Measurements from ENCODE around the gene CAMKMT. TPM values are rescaled to one million over a fixed set of nuclear protein-coding genes. Genes with fewer than 3 reads are reported as not detected.

The CAMKMT gene
- total RNA-seq, 3 donors from 2014 or later (not counting 1 experiment from before 2014, with no cell fraction given) = 18.1 to 25.0 (median 20.6) TPM

- H3K27me3 Mint-ChIP-seq (ENCODE audit: low read depth in 2 of 2) = no peaks in the 10 kb centered on the region
- H3K4me3 ChIP-seq (ENCODE audit: low read length) = no peak overlapping the region
- H3K4me3 Mint-ChIP-seq = no peak overlapping the region
- H3K4me1 ChIP-seq (ENCODE audit: control insufficient read depth, insufficient read depth, low read length) = no peaks in the 10 kb centered on the region
- H3K27me3 ChIP-seq (ENCODE audit: control insufficient read depth, insufficient read depth, low read length) = no peaks in the 10 kb centered on the region
- H3K36me3 ChIP-seq (ENCODE audit: control insufficient read depth, insufficient read depth, low read length) = no peaks in the 10 kb centered on the region
- intact Hi-C loops (cut with micrococcal nuclease) = no loop called here
- H3K4me1 Mint-ChIP-seq = peaks cover 4 to 6% of the 10 kb centered on the region in 2 donors
- H3K36me3 Mint-ChIP-seq = peaks cover 5% of the 10 kb centered on the region
- no peak overlapping the region for H3K27ac ChIP-seq (ENCODE audit: low read length)
- DNase-seq = no peak
- TF ChIP-seq CTCF (IDR thresholded peaks at IDR 0.05) = no peak
- H3K9me3 Mint-ChIP-seq = no peaks in the 10 kb centered on the region
- no CpG with 5 or more reads among the region's 1 CpG for WGBS (ENCODE audit: insufficient coverage)
- H3K9me3 ChIP-seq (ENCODE audit: control insufficient read depth, insufficient read depth, low read length) = peaks cover 4% of the 10 kb centered on the region
- no peak for ATAC-seq
- no peak overlapping the region for H3K27ac Mint-ChIP-seq
Measured at GRCh38 chr2:44420725-44421124, 59.0 kb downstream of the CAMKMT start.

- H3K4me1 Mint-ChIP-seq = no peaks in the 10 kb centered on the region
- no peak overlapping the region for H3K4me3 Mint-ChIP-seq
- Histone ChIP-seq H3K36me3 (ENCODE audit: control insufficient read depth, insufficient read depth, low read length) (no peaks in the 10 kb centered on the region), H3K27me3 (ENCODE audit: control insufficient read depth, insufficient read depth, low read length) (no peaks in the 10 kb centered on the region), H3K4me3 (ENCODE audit: low read length) (no peak overlapping the region), H3K4me1 (ENCODE audit: control insufficient read depth, insufficient read depth, low read length) (no peaks in the 10 kb centered on the region), H3K27ac (ENCODE audit: low read length) (no peak overlapping the region), H3K9me3 (ENCODE audit: control insufficient read depth, insufficient read depth, low read length) (peaks cover 4% of the 10 kb centered on the region)
- 97% methylated on average over 7 of the region's 9 CpGs for WGBS (ENCODE audit: insufficient coverage)
- no peak for TF ChIP-seq CTCF (IDR thresholded peaks at IDR 0.05)
- DNase-seq = no peak
- no peaks in the 10 kb centered on the region for H3K9me3 Mint-ChIP-seq
- intact Hi-C loops (cut with micrococcal nuclease) = no loop called here
- no peak overlapping the region for H3K27ac Mint-ChIP-seq
- ATAC-seq = no peak
- no peaks in the 10 kb centered on the region for H3K36me3 Mint-ChIP-seq
- no peaks in the 10 kb centered on the region for H3K27me3 Mint-ChIP-seq (ENCODE audit: low read depth in 2 of 2)
Measured at GRCh38 chr2:44424211-44424610, 62.5 kb downstream of the CAMKMT start.

- intact Hi-C loops (cut with micrococcal nuclease) = no loop called here
- H3K27me3 ChIP-seq (ENCODE audit: control insufficient read depth, insufficient read depth, low read length) = no peaks in the 10 kb centered on the region
- Mint-ChIP-seq H3K27ac (no peak overlapping the region), H3K4me3 (no peak overlapping the region), H3K4me1 (peaks cover 17 to 28% of the 10 kb centered on the region in 2 donors), H3K36me3 (no peaks in the 10 kb centered on the region), H3K9me3 (no peaks in the 10 kb centered on the region), H3K27me3 (ENCODE audit: low read depth in 2 of 2) (no peaks in the 10 kb centered on the region)
- no peak overlapping the region for H3K27ac ChIP-seq (ENCODE audit: low read length)
- H3K9me3 ChIP-seq (ENCODE audit: control insufficient read depth, insufficient read depth, low read length) = no peaks in the 10 kb centered on the region
- no CpG with 5 or more reads among the region's 1 CpG for WGBS (ENCODE audit: insufficient coverage)
- DNase-seq = no peak
- H3K4me3 ChIP-seq (ENCODE audit: low read length) = no peak overlapping the region
- no peak for ATAC-seq
- no peak for TF ChIP-seq CTCF (IDR thresholded peaks at IDR 0.05)
- no peaks in the 10 kb centered on the region for H3K36me3 ChIP-seq (ENCODE audit: control insufficient read depth, insufficient read depth, low read length)
- H3K4me1 ChIP-seq (ENCODE audit: control insufficient read depth, insufficient read depth, low read length) = peaks cover 4% of the 10 kb centered on the region
Measured at GRCh38 chr2:44429034-44429433, 67.3 kb downstream of the CAMKMT start.

- ATAC-seq (no peak), DNase-seq (no peak)
- Histone ChIP-seq H3K36me3 (ENCODE audit: control insufficient read depth, insufficient read depth, low read length) (no peaks in the 10 kb centered on the region), H3K4me1 (ENCODE audit: control insufficient read depth, insufficient read depth, low read length) (peaks cover 4% of the 10 kb centered on the region), H3K4me3 (ENCODE audit: low read length) (no peak overlapping the region), H3K27me3 (ENCODE audit: control insufficient read depth, insufficient read depth, low read length) (no peaks in the 10 kb centered on the region), H3K27ac (ENCODE audit: low read length) (no peak overlapping the region), H3K9me3 (ENCODE audit: control insufficient read depth, insufficient read depth, low read length) (no peaks in the 10 kb centered on the region)
- intact Hi-C loops (cut with micrococcal nuclease) = no loop called here
- Mint-ChIP-seq H3K4me1 (peaks cover 23 to 35% of the 10 kb centered on the region in 2 donors), H3K36me3 (no peaks in the 10 kb centered on the region), H3K27me3 (ENCODE audit: low read depth in 2 of 2) (no peaks in the 10 kb centered on the region), H3K4me3 (no peak overlapping the region), H3K27ac (no peak overlapping the region), H3K9me3 (no peaks in the 10 kb centered on the region)
- 100% methylated on average over 1 of the region's 1 CpG for WGBS (ENCODE audit: insufficient coverage)
- no peak for TF ChIP-seq CTCF (IDR thresholded peaks at IDR 0.05)
Measured at GRCh38 chr2:44430342-44430741, 68.6 kb downstream of the CAMKMT start.
